Mesenchymal stem cell (in vitro differentiated cells and primary cell): ENCODE results near the gene MYBL2.

Source experiments
- DNase-seq: peaks from one replicate; pipeline ENCODE4 v3.0.0-alpha.2; 2013
- H2AFZ ChIP-seq: one replicate; pipeline ENCODE4 v1.6.1; 2013; ENCODE audit warnings: low read depth, mild to moderate bottlenecking, control low read depth, inconsistent platforms, low read length, moderate library complexity
- H2AK5ac ChIP-seq: 2 replicates; pipeline ENCODE4 v1.6.1; 2013; ENCODE audit warnings: low read length, moderate library complexity, mild to moderate bottlenecking, inconsistent platforms; ENCODE audit not compliant: severe bottlenecking
- H2BK120ac ChIP-seq: one replicate; pipeline ENCODE4 v1.6.1; 2013; ENCODE audit warnings: low read depth, mild to moderate bottlenecking, inconsistent platforms, low read length, moderate library complexity
- H2BK12ac ChIP-seq, 2 experiments: one replicate each; pipeline ENCODE4 v1.6.1; 2013; ENCODE audit warnings: inconsistent platforms in 2 of 2, low read length in 2 of 2, mild to moderate bottlenecking in 2 of 2, moderate library complexity in 2 of 2, control low read depth in 1 of 2
- H2BK15ac ChIP-seq: one replicate; pipeline ENCODE4 v1.6.1; 2013; ENCODE audit warnings: mild to moderate bottlenecking, low read depth, inconsistent platforms; ENCODE audit not compliant: poor library complexity, severe bottlenecking
- H2BK5ac ChIP-seq: 2 replicates; pipeline ENCODE4 v1.6.1; 2013; ENCODE audit warnings: low read depth, mild to moderate bottlenecking, low read length, control low read depth, inconsistent platforms; ENCODE audit not compliant: poor library complexity, severe bottlenecking
- H3K14ac ChIP-seq, 2 experiments: one replicate each; pipeline ENCODE4 v1.6.1; 2013; ENCODE audit warnings: inconsistent platforms in 2 of 2, low read length in 2 of 2, control low read depth in 1 of 2, mild to moderate bottlenecking in 1 of 2, moderate library complexity in 1 of 2
- H3K18ac ChIP-seq, 2 experiments: one replicate each; pipeline ENCODE4 v1.6.1; 2013; ENCODE audit warnings: inconsistent platforms in 2 of 2, low read length in 2 of 2, control low read depth in 1 of 2, low read depth in 1 of 2, mild to moderate bottlenecking in 1 of 2
- H3K23ac ChIP-seq, 2 experiments: one replicate each; pipeline ENCODE4 v1.6.1; 2013; ENCODE audit warnings: inconsistent platforms in 2 of 2, low read length in 2 of 2, mild to moderate bottlenecking in 2 of 2, moderate library complexity in 2 of 2, control low read depth in 1 of 2
- H3K27ac ChIP-seq: 2 replicates; pipeline ENCODE4 v1.5.1; 2013; ENCODE audit warnings: mild to moderate bottlenecking, moderate library complexity, low read length, control low read depth, inconsistent platforms; ENCODE audit not compliant: poor library complexity, severe bottlenecking
- H3K27me3 ChIP-seq, 2 experiments: 2 replicates each; pipeline versions ENCODE4 v1.6.1 to v1.7.0; 2013; ENCODE audit warnings: low read length in 2 of 2, mild to moderate bottlenecking in 2 of 2, moderate library complexity in 2 of 2, control low read depth in 1 of 2, inconsistent platforms in 1 of 2; ENCODE audit not compliant: control insufficient read depth in 1 of 2, insufficient read depth in 1 of 2
- H3K36me3 ChIP-seq, 2 experiments: 2 replicates each; pipeline versions ENCODE4 v1.6.1 to v1.7.0; 2013; ENCODE audit warnings: low read length in 2 of 2, control low read depth in 1 of 2, inconsistent platforms in 1 of 2, low read depth in 1 of 2, mild to moderate bottlenecking in 1 of 2; ENCODE audit not compliant: insufficient read depth in 2 of 2, control insufficient read depth in 1 of 2
- H3K4ac ChIP-seq, 2 experiments: one replicate each; pipeline ENCODE4 v1.6.1; 2013; ENCODE audit warnings: inconsistent platforms in 2 of 2, low read length in 2 of 2, mild to moderate bottlenecking in 2 of 2, moderate library complexity in 2 of 2, control low read depth in 1 of 2, low read depth in 1 of 2
- H3K4me1 ChIP-seq: 2 replicates; pipeline ENCODE4 v1.6.1; 2013; ENCODE audit warnings: low read depth, low read length, control low read depth; ENCODE audit not compliant: control insufficient read depth, insufficient read depth
- H3K4me2 ChIP-seq: 2 replicates; pipeline ENCODE4 v1.6.1; 2013; ENCODE audit warnings: low read length, mild to moderate bottlenecking, inconsistent platforms; ENCODE audit not compliant: poor library complexity, severe bottlenecking
- H3K4me3 ChIP-seq, 2 experiments: 2 replicates each; pipeline versions ENCODE4 v1.5.1 to v1.7.0; 2013; ENCODE audit warnings: low read length in 2 of 2, mild to moderate bottlenecking in 2 of 2, control low read depth in 1 of 2, low read depth in 1 of 2; ENCODE audit not compliant: insufficient read depth in 1 of 2
- H3K79me1 ChIP-seq: replicated peaks from 2 replicates; pipeline ENCODE4 v1.6.1; 2013; ENCODE audit warnings: mild to moderate bottlenecking, control low read depth, low read length, inconsistent platforms; ENCODE audit not compliant: poor library complexity, severe bottlenecking
- H3K9ac ChIP-seq: 2 replicates; pipeline ENCODE4 v1.7.0; 2013; ENCODE audit warnings: mild to moderate bottlenecking, low read length, moderate library complexity
- H3K9me3 ChIP-seq: 2 replicates; pipeline ENCODE4 v1.7.0; 2013; ENCODE audit warnings: mild to moderate bottlenecking, low read length; ENCODE audit not compliant: control insufficient read depth
- H4K8ac ChIP-seq: one replicate; pipeline ENCODE4 v1.6.1; 2013; ENCODE audit warnings: inconsistent platforms, mild to moderate bottlenecking, low read length, moderate library complexity
- H4K91ac ChIP-seq: one replicate; pipeline ENCODE4 v1.6.1; 2013; ENCODE audit warnings: mild to moderate bottlenecking, low read length, inconsistent platforms
- WGBS: methylation state at CpG from one replicate; pipeline ENCODE4 v1.1.7; 2013; ENCODE audit warnings: mixed read lengths; 5-methylcytosine and 5-hydroxymethylcytosine counted together

Gene MYBL2

GRCh38 chr20:43715044-43715443, 48.1 kb downstream of the MYBL2 start:
- H3K9me3 ChIP-seq: no peaks in the 10 kb centered on the region
- H3K23ac ChIP-seq: no peak overlapping the region
- no peak overlapping the region for H2BK120ac ChIP-seq
- peaks cover 0 to 50% of the 10 kb centered on the region in 2 experiments for H3K36me3 ChIP-seq
- H2AK5ac ChIP-seq: no peak overlapping the region
- no peak overlapping the region for H3K4me2 ChIP-seq
- no peak overlapping the region for H3K4me3 ChIP-seq
- H3K27me3 ChIP-seq: no peaks in the 10 kb centered on the region
- no peak overlapping the region for H2BK15ac ChIP-seq
- no peaks in the 10 kb centered on the region for H3K4me1 ChIP-seq
- H4K8ac ChIP-seq: no peak overlapping the region
- no peak overlapping the region for H3K14ac ChIP-seq
- H2BK5ac ChIP-seq: no peak overlapping the region
- WGBS: 98% methylated on average over 9 of the region's 9 CpGs
- no peak overlapping the region for H4K91ac ChIP-seq
- no peak for DNase-seq
- no peak overlapping the region for H2AFZ ChIP-seq
- H3K27ac ChIP-seq: no peak overlapping the region
- H2BK12ac ChIP-seq: no peak overlapping the region
- H3K4ac ChIP-seq: no peak overlapping the region
- no peak overlapping the region for H3K18ac ChIP-seq
- H3K9ac ChIP-seq: no peak overlapping the region
- H3K79me1 ChIP-seq: no peaks in the 10 kb centered on the region

- no peak overlapping the region for H2BK15ac ChIP-seq
- no peak overlapping the region for H3K4me2 ChIP-seq
- no peak overlapping the region for H3K9ac ChIP-seq
- H2BK12ac ChIP-seq: no peak overlapping the region
- no peak overlapping the region for H3K27ac ChIP-seq
- peaks cover 0 to 46% of the 10 kb centered on the region in 2 experiments for H3K36me3 ChIP-seq
- H2AK5ac ChIP-seq: no peak overlapping the region
- H3K4ac ChIP-seq: no peak overlapping the region
- H3K4me3 ChIP-seq: no peak overlapping the region
- peak overlapping the region; percentile 55 for H4K91ac ChIP-seq
- H3K23ac ChIP-seq: no peak overlapping the region
- H2BK120ac ChIP-seq: no peak overlapping the region
- whole genome bisulfite sequencing: 95% methylated on average over 6 of the region's 6 CpGs
- H3K27me3 ChIP-seq: peaks cover 0 to 4% of the 10 kb centered on the region in 2 experiments
- no peak overlapping the region for H3K18ac ChIP-seq
- H4K8ac ChIP-seq: no peak overlapping the region
- no peak overlapping the region for H2AFZ ChIP-seq
- no peak for DNase-seq
- H3K9me3 ChIP-seq: no peaks in the 10 kb centered on the region
- H2BK5ac ChIP-seq: no peak overlapping the region
- no peak overlapping the region for H3K14ac ChIP-seq
- H3K4me1 ChIP-seq: no peaks in the 10 kb centered on the region
- no peaks in the 10 kb centered on the region for H3K79me1 ChIP-seq
Observed at GRCh38 chr20:43715511-43715910, 48.6 kb downstream of the MYBL2 start.

GRCh38 chr20:43716123-43716522, 49.2 kb downstream of the MYBL2 start:
- Histone ChIP-seq H2BK5ac (no peak overlapping the region), H3K9me3 (no peaks in the 10 kb centered on the region), H3K9ac (no peak overlapping the region), H2BK12ac (no peak overlapping the region), H2BK15ac (no peak overlapping the region), H2BK120ac (no peak overlapping the region), H3K4ac (no peak overlapping the region), H2AK5ac (no peak overlapping the region), H3K23ac (no peak overlapping the region), H3K27me3 (peaks cover 0 to 10% of the 10 kb centered on the region in 2 experiments), H3K4me1 (no peaks in the 10 kb centered on the region), H2AFZ (no peak overlapping the region), H3K4me2 (no peak overlapping the region), H3K18ac (no peak overlapping the region), H3K36me3 (peaks cover 0 to 40% of the 10 kb centered on the region in 2 experiments), H3K27ac (no peak overlapping the region), H3K79me1 (no peaks in the 10 kb centered on the region), H4K91ac (peak overlapping the region; percentile 45), H3K14ac (no peak overlapping the region), H4K8ac (no peak overlapping the region), H3K4me3 (no peak overlapping the region)
- DNase-seq: no peak
- 99% methylated on average over 4 of the region's 4 CpGs for WGBS

GRCh38 chr20:43716757-43717615, 50.1 kb downstream of the MYBL2 start:
- Histone ChIP-seq H3K4me2 (no peak overlapping the region), H3K79me1 (no peaks in the 10 kb centered on the region), H3K36me3 (peaks cover 0 to 33% of the 10 kb centered on the region in 2 experiments), H2AFZ (no peak overlapping the region), H3K18ac (no peak overlapping the region), H3K9me3 (no peaks in the 10 kb centered on the region), H3K4me1 (peaks cover 4% of the 10 kb centered on the region), H3K4me3 (no peak overlapping the region), H3K27ac (no peak overlapping the region), H2BK15ac (no peak overlapping the region), H3K23ac (no peak overlapping the region), H2BK120ac (no peak overlapping the region), H4K91ac (no peak overlapping the region), H2AK5ac (no peak overlapping the region), H2BK12ac (no peak overlapping the region), H3K14ac (no peak overlapping the region), H3K27me3 (peaks cover 0 to 18% of the 10 kb centered on the region in 2 experiments), H3K9ac (no peak overlapping the region), H3K4ac (no peak overlapping the region), H2BK5ac (no peak overlapping the region), H4K8ac (no peak overlapping the region)
- WGBS: 98% methylated on average over 12 of the region's 12 CpGs
- DNase-seq: no peak
